ENCODE results near the gene CHGA. TPM values are rescaled to one million over a fixed set of nuclear protein-coding genes. Genes with fewer than 3 reads are reported as not detected.

Gene CHGA
- total and polyA plus RNA-seq, 2 donors, result 0.71 to 4.3 TPM

GRCh38 chr14:92945959-92946846, 23.3 kb downstream of the CHGA start:
- Histone ChIP-seq H3K36me3 (ENCODE audit: control insufficient read depth in 2 of 2, insufficient read depth in 2 of 2, low read length in 1 of 2) (peaks cover 4 to 23% of the 10 kb centered on the region in 2 donors), H3K27me3 (ENCODE audit: control insufficient read depth in 2 of 2, insufficient read depth in 1 of 2, low read length in 1 of 2) (no peaks in the 10 kb centered on the region), H3K27ac (ENCODE audit: low read depth in 1 of 2, low read length in 1 of 2) (no peak overlapping the region), H3K4me3 (ENCODE audit: low read length in 2 of 2) (no peak overlapping the region), H3K4me1 (ENCODE audit: control insufficient read depth in 2 of 2, insufficient read depth in 2 of 2, low read length in 2 of 2) (no peaks in the 10 kb centered on the region), H3K9me3 (ENCODE audit: control insufficient read depth in 2 of 2, insufficient read depth in 1 of 2, low read length in 1 of 2) (no peaks in the 10 kb centered on the region)
- WGBS, result 96% methylated on average over 38 of the region's 38 CpGs
- DNase-seq (ENCODE audit: low read depth in 6 of 9, low spot score in 9 of 9), result no peak

- WGBS, result 95% methylated on average over 12 of the region's 12 CpGs
- Histone ChIP-seq H3K9me3 (ENCODE audit: control insufficient read depth in 2 of 2, insufficient read depth in 1 of 2, low read length in 1 of 2) (no peaks in the 10 kb centered on the region), H3K27me3 (ENCODE audit: control insufficient read depth in 2 of 2, insufficient read depth in 1 of 2, low read length in 1 of 2) (no peaks in the 10 kb centered on the region), H3K36me3 (ENCODE audit: control insufficient read depth in 2 of 2, insufficient read depth in 2 of 2, low read length in 1 of 2) (peaks cover 6 to 17% of the 10 kb centered on the region in 2 donors), H3K4me1 (ENCODE audit: control insufficient read depth in 2 of 2, insufficient read depth in 2 of 2, low read length in 2 of 2) (no peaks in the 10 kb centered on the region), H3K27ac (ENCODE audit: low read depth in 1 of 2, low read length in 1 of 2) (no peak overlapping the region), H3K4me3 (ENCODE audit: low read length in 2 of 2) (no peak overlapping the region)
- DNase-seq (ENCODE audit: low read depth in 6 of 9, low spot score in 9 of 9), result no peak
These were observed 24.0 kb downstream of the CHGA start for GRCh38 chr14:92946847-92947545.

GRCh38 chr14:92948647-92949046, 25.7 kb downstream of the CHGA start:
- H3K4me3 ChIP-seq (ENCODE audit: low read length in 2 of 2), result no peak overlapping the region
- peaks cover 6 to 17% of the 10 kb centered on the region in 2 donors for H3K36me3 ChIP-seq (ENCODE audit: control insufficient read depth in 2 of 2, insufficient read depth in 2 of 2, low read length in 1 of 2)
- 96% methylated on average over 22 of the region's 22 CpGs for WGBS
- no peak overlapping the region for H3K27ac ChIP-seq (ENCODE audit: low read depth in 1 of 2, low read length in 1 of 2)
- no peaks in the 10 kb centered on the region for H3K4me1 ChIP-seq (ENCODE audit: control insufficient read depth in 2 of 2, insufficient read depth in 2 of 2, low read length in 2 of 2)
- H3K9me3 ChIP-seq (ENCODE audit: control insufficient read depth in 2 of 2, insufficient read depth in 1 of 2, low read length in 1 of 2), result no peaks in the 10 kb centered on the region
- H3K27me3 ChIP-seq (ENCODE audit: control insufficient read depth in 2 of 2, insufficient read depth in 1 of 2, low read length in 1 of 2), result no peaks in the 10 kb centered on the region
- DNase-seq (ENCODE audit: low read depth in 6 of 9, low spot score in 9 of 9), result no peak

- peaks cover 6 to 17% of the 10 kb centered on the region in 2 donors for H3K36me3 ChIP-seq (ENCODE audit: control insufficient read depth in 2 of 2, insufficient read depth in 2 of 2, low read length in 1 of 2)
- H3K9me3 ChIP-seq (ENCODE audit: control insufficient read depth in 2 of 2, insufficient read depth in 1 of 2, low read length in 1 of 2), result no peaks in the 10 kb centered on the region
- H3K27ac ChIP-seq (ENCODE audit: low read depth in 1 of 2, low read length in 1 of 2), result no peak overlapping the region
- WGBS, result 98% methylated on average over 24 of the region's 24 CpGs
- DNase-seq (ENCODE audit: low read depth in 6 of 9, low spot score in 9 of 9), result no peak
- H3K4me1 ChIP-seq (ENCODE audit: control insufficient read depth in 2 of 2, insufficient read depth in 2 of 2, low read length in 2 of 2), result no peaks in the 10 kb centered on the region
- H3K27me3 ChIP-seq (ENCODE audit: control insufficient read depth in 2 of 2, insufficient read depth in 1 of 2, low read length in 1 of 2), result no peaks in the 10 kb centered on the region
- H3K4me3 ChIP-seq (ENCODE audit: low read length in 2 of 2), result no peak overlapping the region
These were observed 26.7 kb downstream of the CHGA start for GRCh38 chr14:92949496-92950192.

GRCh38 chr14:92950193-92950540, 27.2 kb downstream of the CHGA start:
- peaks cover 6 to 13% of the 10 kb centered on the region in 2 donors for H3K36me3 ChIP-seq (ENCODE audit: control insufficient read depth in 2 of 2, insufficient read depth in 2 of 2, low read length in 1 of 2)

GRCh38 chr14:92950773-92951172, 27.8 kb downstream of the CHGA start:
- Histone ChIP-seq H3K9me3 (ENCODE audit: control insufficient read depth in 2 of 2, insufficient read depth in 1 of 2, low read length in 1 of 2) (no peaks in the 10 kb centered on the region), H3K36me3 (ENCODE audit: control insufficient read depth in 2 of 2, insufficient read depth in 2 of 2, low read length in 1 of 2) (peaks cover 6 to 7% of the 10 kb centered on the region in 2 donors), H3K4me3 (ENCODE audit: low read length in 2 of 2) (no peak overlapping the region), H3K27ac (ENCODE audit: low read depth in 1 of 2, low read length in 1 of 2) (no peak overlapping the region), H3K4me1 (ENCODE audit: control insufficient read depth in 2 of 2, insufficient read depth in 2 of 2, low read length in 2 of 2) (no peaks in the 10 kb centered on the region), H3K27me3 (ENCODE audit: control insufficient read depth in 2 of 2, insufficient read depth in 1 of 2, low read length in 1 of 2) (no peaks in the 10 kb centered on the region)
- 91% methylated on average over 6 of the region's 6 CpGs for WGBS
- no peak for DNase-seq (ENCODE audit: low read depth in 6 of 9, low spot score in 9 of 9)

More at GRCh38 chr14:92950193-92950540, 27.2 kb downstream of the CHGA start:
- Histone ChIP-seq H3K4me3 (ENCODE audit: low read length in 2 of 2) (no peak overlapping the region), H3K9me3 (ENCODE audit: control insufficient read depth in 2 of 2, insufficient read depth in 1 of 2, low read length in 1 of 2) (no peaks in the 10 kb centered on the region), H3K27ac (ENCODE audit: low read depth in 1 of 2, low read length in 1 of 2) (no peak overlapping the region), H3K4me1 (ENCODE audit: control insufficient read depth in 2 of 2, insufficient read depth in 2 of 2, low read length in 2 of 2) (no peaks in the 10 kb centered on the region), H3K27me3 (ENCODE audit: control insufficient read depth in 2 of 2, insufficient read depth in 1 of 2, low read length in 1 of 2) (no peaks in the 10 kb centered on the region)
- DNase-seq (ENCODE audit: low read depth in 6 of 9, low spot score in 9 of 9), result no peak
- WGBS, result 96% methylated on average over 7 of the region's 7 CpGs

- peaks cover 5 to 6% of the 10 kb centered on the region in 2 donors for H3K36me3 ChIP-seq (ENCODE audit: control insufficient read depth in 2 of 2, insufficient read depth in 2 of 2, low read length in 1 of 2)
- 98% methylated on average over 7 of the region's 7 CpGs for WGBS
These were observed 28.3 kb downstream of the CHGA start for GRCh38 chr14:92951261-92951660.

GRCh38 chr14:92951912-92952471, 29.0 kb downstream of the CHGA start:
- Histone ChIP-seq H3K27me3 (ENCODE audit: control insufficient read depth in 2 of 2, insufficient read depth in 1 of 2, low read length in 1 of 2) (no peaks in the 10 kb centered on the region), H3K4me1 (ENCODE audit: control insufficient read depth in 2 of 2, insufficient read depth in 2 of 2, low read length in 2 of 2) (no peaks in the 10 kb centered on the region), H3K27ac (ENCODE audit: low read depth in 1 of 2, low read length in 1 of 2) (no peak overlapping the region), H3K4me3 (ENCODE audit: low read length in 2 of 2) (no peak overlapping the region), H3K9me3 (ENCODE audit: control insufficient read depth in 2 of 2, insufficient read depth in 1 of 2, low read length in 1 of 2) (no peaks in the 10 kb centered on the region), H3K36me3 (ENCODE audit: control insufficient read depth in 2 of 2, insufficient read depth in 2 of 2, low read length in 1 of 2) (peaks cover 6 to 7% of the 10 kb centered on the region in 2 donors)
- peak; percentile 19 to 87 (median 55) for DNase-seq (ENCODE audit: low read depth in 6 of 9, low spot score in 9 of 9)
- WGBS, result 35% methylated on average over 18 of the region's 18 CpGs

More at GRCh38 chr14:92951261-92951660, 28.3 kb downstream of the CHGA start:
- Histone ChIP-seq H3K9me3 (ENCODE audit: control insufficient read depth in 2 of 2, insufficient read depth in 1 of 2, low read length in 1 of 2) (no peaks in the 10 kb centered on the region), H3K27ac (ENCODE audit: low read depth in 1 of 2, low read length in 1 of 2) (no peak overlapping the region), H3K27me3 (ENCODE audit: control insufficient read depth in 2 of 2, insufficient read depth in 1 of 2, low read length in 1 of 2) (no peaks in the 10 kb centered on the region), H3K4me3 (ENCODE audit: low read length in 2 of 2) (no peak overlapping the region), H3K4me1 (ENCODE audit: control insufficient read depth in 2 of 2, insufficient read depth in 2 of 2, low read length in 2 of 2) (no peaks in the 10 kb centered on the region)
- no peak for DNase-seq (ENCODE audit: low read depth in 6 of 9, low spot score in 9 of 9)

Data from thymus (tissue), 11 donors.